Loucy (cell line): ENCODE results near the gene ADORA1.

Experiments used
- H2AFZ ChIP-seq: fragments of 200-600 bp; sonication (generic); 2 replicates; pipeline ENCODE4 v1.6.0; 2016; ENCODE audit warnings: antibody characterized with exemption, mild to moderate bottlenecking, low read length, moderate library complexity
- H3F3A ChIP-seq: fragments of 200-600 bp; 2 replicates; pipeline ENCODE4 v1.6.0; 2016; ENCODE audit warnings: antibody characterized with exemption, low read depth, mild to moderate bottlenecking
- H3K27me3 ChIP-seq: fragments of 200-600 bp; sonication (generic); 2 replicates; pipeline ENCODE4 v1.6.1; 2014; ENCODE audit warnings: low read length, mild to moderate bottlenecking; ENCODE audit not compliant: insufficient read depth, poor library complexity, severe bottlenecking
- H3K36me3 ChIP-seq: fragments of 200-600 bp; sonication (generic); 2 replicates; pipeline ENCODE4 v1.6.1; 2016; ENCODE audit warnings: low read length; ENCODE audit not compliant: insufficient read depth
- H3K4me1 ChIP-seq: fragments of 200-600 bp; sonication (generic); 2 replicates; pipeline ENCODE4 v1.5.1; 2014; ENCODE audit warnings: low read length, mild to moderate bottlenecking; ENCODE audit not compliant: insufficient read depth, poor library complexity, severe bottlenecking
- H3K4me2 ChIP-seq: fragments of 200-600 bp; sonication (generic); 2 replicates; pipeline ENCODE4 v1.6.0; 2014; ENCODE audit warnings: antibody characterized with exemption, low read length, low read depth, mild to moderate bottlenecking; ENCODE audit not compliant: poor library complexity, severe bottlenecking
- H3K4me3 ChIP-seq: fragments of 200-600 bp; sonication (generic); 2 replicates; pipeline ENCODE4 v1.5.1; 2014; ENCODE audit warnings: low read length, mild to moderate bottlenecking, mixed read lengths; ENCODE audit not compliant: poor library complexity, severe bottlenecking
- H3K79me2 ChIP-seq: fragments of 200-600 bp; sonication (generic); 2 replicates; pipeline ENCODE4 v1.6.1; 2014; ENCODE audit warnings: low read length; ENCODE audit not compliant: insufficient read depth
- H3K9ac ChIP-seq: fragments of 200-600 bp; sonication (generic); 2 replicates; pipeline ENCODE4 v1.6.0; 2014; ENCODE audit warnings: mild to moderate bottlenecking, low read depth, low read length, moderate library complexity; ENCODE audit not compliant: poor library complexity, severe bottlenecking
- H3K9me2 ChIP-seq: fragments of 200-600 bp; sonication (generic); replicated peaks from 2 replicates; pipeline ENCODE4 v1.6.1; 2016; ENCODE audit warnings: low read depth, low read length, mixed read lengths
- H3K9me3 ChIP-seq: fragments of 200-600 bp; sonication (generic); 2 replicates; pipeline ENCODE4 v1.6.1; 2014; ENCODE audit warnings: mild to moderate bottlenecking, antibody characterized with exemption, low read length, low read depth; ENCODE audit not compliant: insufficient read depth
- H4K20me1 ChIP-seq: fragments of 200-600 bp; sonication (generic); 2 replicates; pipeline ENCODE4 v1.6.0; 2014; ENCODE audit warnings: antibody characterized with exemption, low read length, mild to moderate bottlenecking; ENCODE audit not compliant: insufficient read depth, poor library complexity, severe bottlenecking
- EZH2phosphoT487 ChIP-seq: fragments of 200-600 bp; IDR thresholded peaks from 2 replicates; pipeline ENCODE4 v1.6.1; 2018; ENCODE audit warnings: antibody characterized with exemption, mild to moderate bottlenecking, moderate library complexity, borderline replicate concordance
- TF ChIP-seq, protein P1 (sequence below): fragments of 200-600 bp; sonication (generic); conservative IDR thresholded peaks from 2 replicates; pipeline ENCODE4 v1.5.1; 2014; ENCODE audit warnings: mild to moderate bottlenecking, antibody characterized with exemption, low read length

Gene ADORA1

DNA sequence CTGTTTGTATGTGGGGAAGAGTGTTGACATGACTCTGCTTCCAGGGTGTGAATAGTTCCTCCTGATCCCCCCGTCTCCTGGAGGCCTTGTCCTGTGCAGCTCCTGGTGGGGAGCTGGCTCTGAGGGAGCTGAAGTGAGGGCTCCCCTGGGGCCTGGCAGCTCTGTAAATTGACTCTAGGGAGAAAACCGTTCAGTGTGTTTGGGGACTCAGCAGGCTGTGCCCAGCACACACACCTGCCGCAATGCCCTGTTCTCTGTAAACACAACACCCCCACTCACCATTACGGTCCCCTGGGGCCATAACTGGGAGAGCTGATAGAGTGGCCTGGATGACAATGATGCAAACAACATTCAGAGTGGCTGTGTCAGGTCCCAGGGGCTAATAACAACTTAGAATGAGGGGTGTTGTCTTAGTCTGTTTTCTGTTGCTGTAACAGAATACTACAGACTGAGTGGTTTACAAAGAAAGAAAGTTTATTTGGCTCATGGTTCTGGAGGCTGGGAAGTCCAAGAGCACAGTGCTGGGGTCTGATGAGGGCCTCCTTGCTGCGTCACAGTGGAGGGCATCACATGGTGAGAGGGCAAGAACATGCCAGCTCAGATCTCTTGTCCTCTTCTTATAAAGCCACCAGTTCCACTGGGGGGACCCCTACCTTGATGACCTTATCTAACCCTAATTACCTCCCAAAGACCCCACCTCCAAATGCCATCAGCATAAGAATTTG is 15.3 kb downstream of the ADORA1 start:
- Histone ChIP-seq H3K4me3 (no peak overlapping the region), H2AFZ (no peak overlapping the region), H4K20me1 (no peaks in the 10 kb centered on the region), H3K27me3 (no peaks in the 10 kb centered on the region), H3K36me3 (no peaks in the 10 kb centered on the region), H3K9ac (no peak overlapping the region), H3K79me2 (no peaks in the 10 kb centered on the region), H3K9me3 (no peaks in the 10 kb centered on the region), H3F3A (no peaks in the 10 kb centered on the region), H3K4me1 (no peaks in the 10 kb centered on the region), H3K9me2 (no peaks in the 10 kb centered on the region), H3K4me2 (no peak overlapping the region)
- TF ChIP-seq, protein P1, sequence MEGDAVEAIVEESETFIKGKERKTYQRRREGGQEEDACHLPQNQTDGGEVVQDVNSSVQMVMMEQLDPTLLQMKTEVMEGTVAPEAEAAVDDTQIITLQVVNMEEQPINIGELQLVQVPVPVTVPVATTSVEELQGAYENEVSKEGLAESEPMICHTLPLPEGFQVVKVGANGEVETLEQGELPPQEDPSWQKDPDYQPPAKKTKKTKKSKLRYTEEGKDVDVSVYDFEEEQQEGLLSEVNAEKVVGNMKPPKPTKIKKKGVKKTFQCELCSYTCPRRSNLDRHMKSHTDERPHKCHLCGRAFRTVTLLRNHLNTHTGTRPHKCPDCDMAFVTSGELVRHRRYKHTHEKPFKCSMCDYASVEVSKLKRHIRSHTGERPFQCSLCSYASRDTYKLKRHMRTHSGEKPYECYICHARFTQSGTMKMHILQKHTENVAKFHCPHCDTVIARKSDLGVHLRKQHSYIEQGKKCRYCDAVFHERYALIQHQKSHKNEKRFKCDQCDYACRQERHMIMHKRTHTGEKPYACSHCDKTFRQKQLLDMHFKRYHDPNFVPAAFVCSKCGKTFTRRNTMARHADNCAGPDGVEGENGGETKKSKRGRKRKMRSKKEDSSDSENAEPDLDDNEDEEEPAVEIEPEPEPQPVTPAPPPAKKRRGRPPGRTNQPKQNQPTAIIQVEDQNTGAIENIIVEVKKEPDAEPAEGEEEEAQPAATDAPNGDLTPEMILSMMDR: no peak
- TF ChIP-seq EZH2phosphoT487: no peak

DNA sequence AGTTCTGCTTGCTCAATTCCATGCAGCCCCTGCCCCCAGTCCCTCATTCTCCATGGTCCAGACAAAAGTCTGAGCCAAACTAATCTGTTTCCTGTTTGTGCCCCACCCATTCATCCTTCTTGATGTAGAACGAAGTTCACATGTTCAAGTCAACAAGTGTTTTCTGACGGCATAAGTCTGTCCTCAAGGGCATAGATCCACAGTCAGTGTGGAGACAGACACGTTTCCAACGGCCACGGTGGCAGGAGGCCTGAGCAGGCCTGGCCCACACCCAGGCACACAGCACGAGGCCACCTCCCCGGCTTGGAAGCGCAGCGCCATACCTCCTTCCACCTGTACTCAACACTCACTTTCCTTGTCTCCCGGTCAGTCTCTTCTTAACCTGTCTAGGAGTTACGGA is 16.1 kb downstream of the ADORA1 start:
- Histone ChIP-seq H3F3A (no peaks in the 10 kb centered on the region), H3K9ac (no peak overlapping the region), H3K4me2 (no peak overlapping the region), H3K79me2 (no peaks in the 10 kb centered on the region), H3K27me3 (no peaks in the 10 kb centered on the region), H3K36me3 (no peaks in the 10 kb centered on the region), H4K20me1 (no peaks in the 10 kb centered on the region), H3K4me1 (no peaks in the 10 kb centered on the region), H3K4me3 (no peak overlapping the region), H2AFZ (no peak overlapping the region), H3K9me3 (no peaks in the 10 kb centered on the region), H3K9me2 (no peaks in the 10 kb centered on the region)
- TF ChIP-seq, protein P1: no peak
- no peak for TF ChIP-seq EZH2phosphoT487

DNA sequence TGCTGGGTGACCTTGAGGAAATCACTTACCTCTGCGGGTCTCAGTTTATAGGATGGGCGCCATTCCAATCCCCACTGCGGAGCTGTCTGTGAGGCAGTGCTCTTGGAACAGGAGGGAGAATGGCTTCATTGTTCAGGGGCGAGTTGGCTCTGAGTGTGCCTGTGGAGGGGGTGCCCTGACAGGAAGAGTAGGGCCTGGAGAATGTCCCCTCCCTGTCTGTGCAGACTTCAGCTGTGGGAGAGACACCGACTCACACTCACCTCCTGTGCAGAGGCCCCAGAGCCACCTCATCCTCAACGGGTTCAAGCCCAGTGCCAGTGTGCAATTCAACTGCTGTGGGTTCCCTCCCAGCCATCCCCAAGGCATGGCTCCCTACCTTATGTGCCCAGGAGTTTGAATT is 17.1 kb downstream of the ADORA1 start:
- Histone ChIP-seq H3K27me3 (no peaks in the 10 kb centered on the region), H3K4me3 (no peak overlapping the region), H3K9me2 (no peaks in the 10 kb centered on the region), H3K79me2 (no peaks in the 10 kb centered on the region), H3K36me3 (no peaks in the 10 kb centered on the region), H3F3A (no peaks in the 10 kb centered on the region), H2AFZ (no peak overlapping the region), H3K9me3 (no peaks in the 10 kb centered on the region), H3K4me1 (no peaks in the 10 kb centered on the region), H3K9ac (no peak overlapping the region), H4K20me1 (no peaks in the 10 kb centered on the region), H3K4me2 (no peak overlapping the region)
- TF ChIP-seq, protein P1: no peak
- TF ChIP-seq EZH2phosphoT487: no peak
